ENCODE measurements around the gene HOOK1.
"Not testable (repeated sequence)": the region's sequence is repeated elsewhere in the genome, so short reads cannot be mapped to it uniquely, and the experiment has no call there.

HOOK1 gene

DNA sequence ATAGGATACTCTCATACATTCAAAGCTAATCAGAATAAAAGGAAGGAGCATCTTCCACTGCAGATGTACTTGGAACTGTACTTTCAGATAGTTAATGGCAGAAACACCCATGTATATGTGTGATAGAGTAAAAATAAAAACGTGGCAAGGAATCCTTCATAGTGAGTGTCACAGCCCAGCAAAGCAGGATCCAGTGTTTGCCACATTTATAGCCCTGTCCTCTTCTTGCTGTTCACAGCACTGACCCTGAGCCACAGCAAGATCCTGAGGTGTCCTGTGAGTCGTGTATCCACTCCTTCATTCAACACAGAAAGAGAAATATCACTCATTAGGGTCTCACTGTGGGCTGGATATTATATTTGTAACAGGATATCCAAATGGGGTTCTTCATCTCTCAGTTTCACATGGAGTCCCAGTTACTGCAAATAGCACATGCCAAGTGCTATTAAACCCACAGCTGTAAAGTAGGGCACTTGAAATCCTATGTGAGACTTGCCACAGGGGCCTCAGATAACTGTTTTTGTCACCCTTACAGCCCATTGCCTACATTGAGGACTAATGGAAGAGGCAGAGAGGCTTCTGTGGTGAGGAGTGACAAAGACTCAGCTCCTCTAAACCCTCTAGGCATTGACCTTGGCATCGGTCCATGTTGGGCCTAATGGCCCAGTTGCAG lies 70.5 kb downstream of the HOOK1 start:
- no peak for DNase-seq (ENCODE audit: low read depth in 2 of 2)

DNA sequence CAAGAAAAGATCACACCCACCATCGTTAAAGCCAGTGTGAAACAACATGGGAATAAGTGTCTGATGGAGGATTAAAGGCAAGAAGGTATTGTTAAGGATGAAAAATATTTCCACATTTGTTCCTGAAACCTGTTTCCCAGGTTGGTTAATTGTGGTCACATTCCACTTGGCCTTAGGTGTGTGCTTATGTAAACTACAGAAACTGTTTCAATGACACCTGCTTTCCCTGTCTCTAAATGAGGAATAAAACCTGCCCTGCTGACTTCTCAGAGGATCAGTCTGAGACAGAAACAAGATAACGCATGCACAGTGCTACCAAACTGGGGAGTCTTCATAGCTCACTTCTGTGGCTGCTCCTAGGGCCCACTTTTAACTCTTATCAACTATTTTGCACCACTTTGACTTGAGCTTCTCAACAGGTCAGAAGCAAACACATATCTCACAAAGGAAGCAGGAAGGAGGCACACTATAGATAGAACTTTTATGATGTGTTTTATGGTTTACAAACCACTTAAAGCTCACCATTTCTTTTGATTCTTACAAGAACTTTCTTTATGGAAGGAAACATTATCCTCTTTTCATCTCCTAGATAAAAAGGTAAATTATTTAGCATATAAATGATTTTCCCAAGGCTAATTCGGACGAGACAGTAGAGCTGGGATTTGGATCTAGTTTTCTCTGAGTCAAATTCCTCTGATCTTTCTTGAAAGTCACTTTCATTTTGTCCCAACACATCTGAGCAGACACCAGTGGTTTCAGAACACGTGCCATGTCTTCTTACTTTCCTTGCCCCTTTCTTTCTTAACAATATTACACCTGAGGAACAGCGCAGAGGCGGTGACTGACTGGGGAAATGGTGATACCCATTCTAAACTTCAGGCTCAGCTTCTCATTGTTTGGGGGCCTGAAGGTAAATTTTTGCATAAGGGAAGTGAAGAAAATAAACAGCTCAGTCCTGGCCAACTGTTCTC lies 78.4 kb downstream of the HOOK1 start:
- no peak for DNase-seq (ENCODE audit: low read depth in 2 of 2)

DNA sequence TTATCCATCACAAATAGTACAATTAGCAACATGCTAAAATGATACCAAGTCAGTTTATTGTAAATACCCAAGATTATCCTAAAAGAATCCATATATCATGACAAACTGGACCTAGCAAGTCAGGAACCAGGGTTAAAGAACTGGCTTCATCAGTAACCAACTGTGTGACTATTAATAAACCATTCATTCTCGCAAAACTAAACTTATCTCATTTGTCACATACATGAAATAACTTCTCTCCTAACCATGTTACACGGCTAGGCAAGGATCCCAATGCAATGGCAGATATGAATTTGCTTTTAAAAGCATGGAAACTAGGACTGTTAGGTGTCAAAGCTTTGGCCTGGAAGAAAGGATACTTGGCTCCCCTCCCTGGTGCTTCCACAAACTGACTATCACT lies 82.4 kb downstream of the HOOK1 start:
- no peak for DNase-seq (ENCODE audit: low read depth in 2 of 2)

DNA sequence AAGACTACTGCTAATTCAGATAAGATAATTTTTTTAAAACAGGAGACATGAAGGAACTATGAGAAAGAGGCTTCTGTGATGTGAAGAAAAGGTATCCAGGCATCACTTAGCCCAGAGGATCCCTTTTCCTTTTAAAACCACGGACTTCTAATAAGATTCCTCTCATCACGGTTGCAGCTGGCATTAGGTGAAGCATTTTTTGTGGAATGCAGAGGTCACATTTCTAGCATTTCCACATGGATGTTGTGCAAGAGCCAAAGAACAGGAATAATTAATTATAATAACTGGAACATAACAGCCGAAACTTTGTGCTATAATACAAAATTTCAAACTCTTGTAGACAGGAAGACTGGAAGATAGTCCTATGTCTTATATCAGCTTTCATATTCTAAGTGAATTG lies 84.2 kb downstream of the HOOK1 start:
- DNase-seq (ENCODE audit: low read depth in 2 of 2): no peak

DNA sequence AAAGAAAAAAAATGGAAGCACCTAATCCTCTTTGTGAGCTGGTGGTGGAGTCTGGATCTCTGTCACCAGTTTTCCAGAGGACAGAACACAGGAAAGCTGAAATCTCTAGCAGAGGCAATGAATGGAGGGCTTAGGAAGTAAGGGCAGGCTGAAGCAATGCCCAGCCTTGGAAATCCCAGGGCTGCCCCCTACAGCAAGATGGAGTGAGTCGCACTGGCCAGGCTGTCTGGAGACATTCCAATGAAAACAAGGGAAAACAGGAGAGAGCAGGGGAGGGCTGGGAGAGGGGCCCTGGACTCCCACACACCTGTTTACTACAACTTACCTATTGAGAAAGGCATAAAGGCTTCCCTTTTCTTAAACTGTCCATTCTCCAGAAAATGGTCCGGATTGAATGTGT lies 85.9 kb downstream of the HOOK1 start:
- DNase-seq (ENCODE audit: low read depth in 2 of 2): no peak

DNA sequence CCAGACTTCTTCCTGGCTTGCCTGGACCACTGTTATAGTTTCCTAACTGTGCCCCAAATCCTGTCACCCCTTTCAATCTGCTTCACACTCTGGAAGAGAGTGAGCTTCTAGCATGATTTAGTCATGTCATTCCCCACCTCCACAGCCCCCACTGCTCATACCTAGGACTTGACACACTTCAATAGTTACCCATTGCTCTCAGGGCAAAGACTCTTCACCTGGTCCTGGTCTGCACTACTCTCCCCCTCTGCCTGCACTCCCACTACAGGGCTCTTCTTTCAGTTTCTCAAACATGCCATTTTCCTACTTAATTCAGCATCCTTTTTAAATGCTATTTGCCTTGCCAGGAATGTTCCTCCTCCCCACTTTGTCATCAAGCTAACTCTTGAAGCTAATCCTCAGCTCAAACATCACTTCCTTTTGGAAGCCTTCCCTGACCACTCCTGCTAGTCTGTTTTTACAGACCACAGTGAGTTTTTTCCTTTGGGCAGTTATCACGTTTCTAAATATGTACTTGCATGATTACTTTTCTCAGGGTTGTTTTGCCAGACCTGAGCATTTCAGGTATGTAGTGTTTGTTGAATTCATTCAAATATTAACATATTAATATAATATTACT lies 87.1 kb downstream of the HOOK1 start:
- DNase-seq (ENCODE audit: low read depth in 2 of 2): no peak

DNA sequence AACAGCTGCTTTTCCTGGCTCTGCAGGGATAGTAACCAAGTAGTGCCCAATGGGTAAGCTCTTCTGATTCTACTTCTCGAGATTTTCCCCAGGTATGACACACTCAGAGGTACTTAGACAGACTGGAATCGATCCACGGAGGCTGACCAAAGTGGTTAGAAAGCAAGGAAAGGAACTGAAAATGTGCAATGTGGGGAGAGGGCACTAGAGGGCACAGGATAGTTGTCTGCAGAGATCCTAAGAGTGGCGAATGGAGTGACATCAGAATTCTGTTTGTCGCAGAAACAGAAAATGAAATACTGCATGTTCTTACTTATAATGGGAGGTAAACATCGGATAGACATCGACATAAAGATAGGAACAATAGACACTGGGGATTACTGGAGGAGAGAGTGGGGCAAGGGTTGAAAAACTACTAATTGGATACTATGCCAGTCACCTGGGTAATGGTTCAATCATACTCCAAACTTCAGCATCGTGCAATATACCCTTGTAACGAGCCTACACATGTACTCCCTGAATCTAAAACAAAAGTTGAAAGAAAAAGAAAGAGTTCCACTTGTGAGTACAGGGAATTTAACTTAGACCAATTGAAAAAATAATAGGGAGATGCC lies 88.5 kb downstream of the HOOK1 start:
- no peak for DNase-seq (ENCODE audit: low read depth in 2 of 2)

DNA sequence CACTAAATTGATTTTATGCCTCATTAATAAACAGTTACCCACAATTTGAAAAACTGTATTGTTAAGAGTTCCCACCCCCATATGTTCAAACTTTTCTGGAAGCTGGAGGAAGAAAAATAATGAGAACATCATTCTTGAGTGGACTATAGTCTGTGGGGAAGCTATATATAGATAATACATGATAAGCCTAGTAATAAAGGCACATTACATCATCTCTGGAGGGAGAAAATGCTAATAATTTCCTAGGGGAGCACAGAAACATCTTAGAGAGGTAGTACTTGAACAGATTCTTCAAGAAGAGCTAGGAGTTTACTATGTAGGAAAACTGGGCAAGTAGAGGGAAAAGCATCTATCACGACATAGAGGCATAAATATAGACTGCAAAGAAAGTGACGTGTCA lies 92.2 kb downstream of the HOOK1 start:
- DNase-seq (ENCODE audit: low read depth in 2 of 2): no peak

DNA sequence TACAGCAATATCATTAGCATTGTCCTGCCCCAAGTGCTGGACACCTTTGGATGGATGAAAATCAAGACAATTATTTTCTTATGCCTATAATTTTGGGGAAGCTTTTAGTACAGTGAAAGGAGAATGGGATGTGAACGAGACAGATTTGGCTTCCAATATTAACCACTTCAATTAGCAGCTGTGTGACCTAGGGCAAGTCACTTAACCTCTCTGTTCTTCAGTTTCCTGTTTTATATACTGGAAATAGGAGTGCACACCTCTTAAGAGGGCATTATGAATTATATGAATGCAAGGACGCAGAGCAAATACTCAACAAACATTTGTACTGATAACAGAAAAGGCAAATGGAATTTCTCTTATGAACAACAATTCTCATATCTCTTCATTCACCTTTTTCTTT lies 93.3 kb downstream of the HOOK1 start:
- no peak for DNase-seq (ENCODE audit: low read depth in 2 of 2)

DNA sequence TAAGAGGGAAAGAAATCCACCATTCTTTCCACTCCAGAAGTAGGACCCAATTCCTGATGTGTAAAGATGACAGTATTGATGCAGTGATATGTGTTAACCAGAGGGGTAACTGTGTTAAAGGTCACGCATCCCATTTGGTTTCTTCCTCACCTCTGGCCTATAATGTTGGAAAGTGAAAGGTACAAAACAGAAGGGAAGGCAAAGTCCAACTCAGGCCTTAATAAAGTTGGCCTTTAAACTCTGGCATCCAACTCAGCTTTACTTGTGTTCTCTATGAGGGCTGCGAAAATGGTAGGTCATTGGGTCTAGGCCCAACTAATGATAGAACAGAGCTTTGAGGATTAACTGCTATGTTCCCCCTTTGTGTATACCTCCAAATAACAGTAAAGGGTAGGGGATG lies 93.9 kb downstream of the HOOK1 start:
- no peak for DNase-seq (ENCODE audit: low read depth in 2 of 2)

DNA sequence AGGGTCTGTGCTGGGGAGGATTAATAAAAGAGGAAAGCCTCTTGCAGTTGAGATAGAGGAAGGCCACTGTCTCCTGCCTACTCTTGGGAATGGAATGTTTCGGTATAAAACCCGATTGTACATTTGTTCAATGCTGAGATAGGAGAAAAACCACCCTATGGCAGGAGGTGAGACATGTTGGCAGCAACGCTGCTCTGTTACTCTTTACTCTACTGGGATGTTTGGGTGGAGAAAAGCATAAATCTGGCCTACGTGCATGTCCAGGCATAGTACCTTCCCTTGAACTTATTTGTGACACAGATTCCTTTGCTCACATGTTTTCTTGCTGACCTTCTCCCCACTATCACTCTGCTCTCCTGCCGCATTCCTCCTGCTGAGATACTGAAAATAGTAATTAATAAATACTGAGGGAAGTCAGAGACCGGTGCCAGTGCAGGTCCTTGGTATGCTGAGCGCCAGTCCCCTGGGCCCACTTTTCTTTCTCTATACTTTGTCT lies 100.1 kb downstream of the HOOK1 start:
- not testable (repeated sequence) for DNase-seq (ENCODE audit: low read depth in 2 of 2)

DNA sequence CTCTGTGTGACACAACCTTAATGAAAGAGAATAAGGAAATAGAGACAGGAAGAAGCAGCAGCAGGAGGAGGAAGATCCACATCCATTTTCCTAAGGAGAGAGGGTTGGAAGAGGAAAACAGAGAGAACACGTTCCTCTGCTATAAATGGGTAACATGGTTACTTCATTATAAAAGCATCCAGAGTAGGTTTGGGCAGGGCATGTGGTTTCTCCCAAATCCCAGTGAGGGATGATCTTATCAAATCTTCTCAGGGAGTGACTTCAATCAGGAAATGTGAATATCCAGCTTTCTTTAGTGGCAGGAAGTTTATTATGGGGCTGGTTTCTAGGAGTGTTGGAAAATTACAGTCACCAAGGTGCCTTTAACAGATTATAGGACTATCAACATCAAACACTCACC lies 100.8 kb downstream of the HOOK1 start:
- DNase-seq (ENCODE audit: low read depth in 2 of 2): no peak

DNA sequence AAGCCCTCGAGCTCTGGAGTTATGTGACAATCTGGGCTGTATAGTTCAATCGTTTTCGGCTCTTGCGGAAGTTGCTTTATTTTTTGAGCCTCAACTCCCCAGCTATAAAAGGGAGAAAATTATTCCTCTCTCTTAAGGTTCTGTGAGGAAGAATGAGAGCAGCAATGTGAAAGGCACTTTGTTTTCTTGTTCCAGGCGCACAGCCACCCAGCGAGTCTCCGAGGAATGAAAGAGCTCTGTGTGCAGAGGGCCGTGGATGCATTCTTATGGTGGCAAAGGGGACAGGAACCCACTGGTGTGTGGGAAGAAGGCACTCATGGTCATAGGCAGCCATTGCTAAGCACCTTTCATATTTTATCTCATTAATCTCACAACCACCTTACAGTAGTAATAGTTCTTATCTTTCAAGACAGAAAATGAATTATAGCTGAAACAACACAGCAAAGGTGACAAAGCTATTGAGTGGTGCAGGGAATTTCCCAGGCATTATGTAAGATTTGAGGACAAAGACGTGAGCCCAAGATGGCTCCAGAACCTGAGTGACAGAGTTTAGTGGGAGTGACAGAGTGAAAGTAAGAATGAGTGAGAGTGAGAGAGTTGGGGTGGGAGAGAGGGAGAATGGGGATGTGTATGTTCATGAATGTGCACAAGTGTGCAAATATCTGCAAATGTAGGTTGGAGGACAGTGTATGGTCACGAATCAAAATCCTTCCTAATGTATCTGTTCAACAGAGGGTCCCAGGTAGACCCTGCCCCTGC lies 102.5 kb downstream of the HOOK1 start:
- DNase-seq (ENCODE audit: low read depth in 2 of 2): no peak

DNA sequence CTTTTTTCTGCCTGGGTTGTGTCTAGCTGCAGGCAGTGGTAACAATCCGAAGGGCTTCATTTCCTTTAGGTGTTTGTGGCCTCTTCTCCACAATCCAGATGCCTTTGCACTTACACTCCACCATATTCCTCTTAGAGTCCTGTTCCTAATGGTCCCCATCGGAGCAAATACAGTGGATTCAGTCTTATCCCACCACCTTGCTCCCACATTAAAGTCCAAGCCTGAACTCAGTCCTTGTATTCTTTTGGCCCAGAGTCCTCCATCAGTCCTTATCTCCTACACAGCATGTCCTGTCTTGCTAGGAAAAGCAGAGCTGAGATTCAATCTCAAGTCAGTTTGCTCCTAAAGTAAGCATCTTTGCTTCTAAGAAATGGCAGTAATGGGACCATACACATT lies 103.0 kb downstream of the HOOK1 start:
- no peak for DNase-seq (ENCODE audit: low read depth in 2 of 2)

DNA sequence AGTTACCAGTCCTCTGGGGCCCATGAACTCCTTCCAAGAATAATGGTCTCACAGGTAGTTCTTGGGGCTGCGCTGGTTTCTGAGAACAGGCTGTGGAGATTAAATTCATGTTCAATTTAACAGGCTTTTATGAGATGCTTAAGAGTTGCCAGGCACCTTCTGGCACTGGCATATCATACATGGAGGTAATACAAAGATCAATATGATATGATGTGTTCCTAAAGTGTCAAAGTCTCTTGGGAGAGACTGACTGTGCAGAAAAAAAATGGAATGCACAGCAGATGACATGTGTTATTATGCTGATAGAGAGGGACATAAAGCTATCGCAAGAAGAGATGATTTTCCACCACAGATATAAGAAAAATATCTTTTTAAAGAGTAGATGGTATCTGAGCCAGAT lies 105.0 kb downstream of the HOOK1 start:
- DNase-seq (ENCODE audit: low read depth in 2 of 2): no peak

DNA sequence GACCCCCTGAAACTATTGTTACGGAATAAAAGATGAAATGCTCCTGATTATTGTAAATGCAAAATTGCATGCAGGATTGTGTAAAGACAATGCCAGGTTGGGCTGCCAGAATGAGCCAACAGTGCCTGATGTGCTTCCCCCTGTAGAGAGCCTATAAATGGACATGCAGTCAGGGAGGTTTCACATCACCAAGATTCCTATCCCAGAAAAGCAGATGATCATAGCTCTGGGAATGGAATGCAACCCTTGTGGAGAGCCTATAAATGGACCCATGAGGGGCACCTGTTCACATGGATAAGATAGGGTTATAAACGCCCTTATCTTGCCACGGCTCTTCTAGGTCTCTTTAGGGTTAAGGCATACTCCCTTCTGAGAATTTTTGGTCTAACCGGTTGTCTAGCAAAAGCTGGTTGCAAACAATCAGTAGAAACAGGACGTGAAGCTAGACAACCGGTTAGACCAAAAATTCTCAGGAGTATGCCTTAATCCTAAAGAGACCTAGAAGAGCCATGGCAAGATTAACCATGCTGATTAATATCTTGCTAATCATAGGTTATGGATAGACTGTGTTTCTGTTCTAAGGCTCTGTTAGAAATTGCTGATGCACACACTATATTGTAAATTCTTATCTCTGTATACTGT lies 106.6 kb downstream of the HOOK1 start:
- DNase-seq (ENCODE audit: low read depth in 2 of 2): not testable (repeated sequence)

DNA sequence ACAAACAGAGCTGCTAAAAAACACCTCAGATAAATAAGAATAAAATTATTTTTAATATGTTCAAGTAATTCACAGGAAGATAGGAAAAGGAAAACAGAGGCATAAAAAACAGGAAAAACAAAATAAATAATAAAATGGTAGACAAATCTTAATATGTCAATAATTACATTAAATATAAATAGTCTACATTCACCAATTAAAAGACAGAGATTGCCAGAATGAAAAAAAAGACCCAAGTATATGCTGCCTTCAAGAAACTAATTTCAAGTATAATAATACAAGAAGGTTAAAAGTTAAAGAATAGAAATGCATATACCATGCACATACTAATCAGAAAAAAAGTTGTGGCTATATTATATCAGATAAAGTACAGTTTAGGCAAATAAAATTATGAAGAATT lies 109.9 kb downstream of the HOOK1 start:
- DNase-seq (ENCODE audit: low read depth in 2 of 2): no peak

All from activated CD8-positive, alpha-beta memory T cell treated with anti-CD3 and anti-CD28 coated beads for 4 hours (primary cell).